ENCODE data around the gene SLC12A1. TPM values are rescaled to one million over a fixed set of nuclear protein-coding genes. Genes with fewer than 3 reads are reported as not detected.

The SLC12A1 gene
- total and polyA plus RNA-seq, 2 of the 8 experiments (the other 6 are each of a cell fraction or from before 2014, with no cell fraction given): 0.63 to 1.0 TPM

GRCh38 chr15:48278666-48279065, 72.6 kb downstream of the SLC12A1 start:
- no peaks in the 10 kb centered on the region for H3K27me3 ChIP-seq (replicated peaks in 1 of 4; ENCODE audit: control insufficient read depth in 3 of 4, extremely low read depth in 1 of 4, insufficient read depth in 3 of 4, low read length in 3 of 4)
- H3K4me1 ChIP-seq (replicated peaks in 1 of 4; ENCODE audit: control insufficient read depth in 3 of 4, insufficient read depth in 4 of 4, low read length in 3 of 4): peaks cover 0 to 7% (median 6%) of the 10 kb centered on the region in 4 experiments; a peak in 4 of 7 replicates
- no peak overlapping the region for H3K14ac ChIP-seq (ENCODE audit: insufficient read length)
- H4K20me1 ChIP-seq (replicated peaks in 1 of 2; ENCODE audit: control insufficient read depth in 1 of 2, insufficient read depth in 2 of 2, low read length in 2 of 2): no peaks in the 10 kb centered on the region
- no peak overlapping the region for H3K9ac ChIP-seq (replicated peaks in 1 of 4; ENCODE audit: extremely low read depth in 1 of 4, low read depth in 3 of 4, low read length in 3 of 4)
- no peak overlapping the region for H3K23ac ChIP-seq (ENCODE audit: insufficient read length)
- no peak overlapping the region for H3K4me3 ChIP-seq (ENCODE audit: extremely low read depth in 1 of 4, insufficient read depth in 2 of 4, low read depth in 3 of 4, low read length in 4 of 4)
- H2BK120ac ChIP-seq (replicated peaks; ENCODE audit: low read depth, low read length): no peak overlapping the region
- no peaks in the 10 kb centered on the region for H3K79me2 ChIP-seq (ENCODE audit: control insufficient read depth in 1 of 2, insufficient read depth in 2 of 2, low read length in 2 of 2)
- no peak overlapping the region for H3K27ac ChIP-seq (ENCODE audit: low read depth, low read length)
- no peaks in the 10 kb centered on the region for H3K36me3 ChIP-seq (ENCODE audit: control insufficient read depth in 2 of 4, insufficient read depth in 4 of 4, low read length in 3 of 4)
- POLR2A ChIA-PET (ENCODE audit: partially characterized antibody): no interaction called here
- FAIRE-seq (no peak), DNase-seq (ENCODE audit: low read depth in 1 of 2, low spot score in 2 of 2) (no peak)
- no peaks in the 10 kb centered on the region; the same call in 1 of the 2 replicates for H3K23me2 ChIP-seq (ENCODE audit: low read depth, low read length)
- no peak overlapping the region for H4K8ac ChIP-seq (ENCODE audit: extremely low read depth, insufficient read depth, low read length)
- no peak overlapping the region for H3K18ac ChIP-seq (ENCODE audit: extremely low read depth, low read length)
- no peak overlapping the region for H4K91ac ChIP-seq (replicated peaks; ENCODE audit: insufficient read length, low read length)
- H2BK5ac ChIP-seq (ENCODE audit: low read depth, low read length): no peak overlapping the region
- no peaks in the 10 kb centered on the region for H3K9me3 ChIP-seq (ENCODE audit: insufficient read depth in 2 of 2, low read depth in 1 of 2, low read length in 1 of 2)
- H2BK12ac ChIP-seq (ENCODE audit: low read depth, low read length): no peak overlapping the region
- H3K79me1 ChIP-seq (ENCODE audit: low read depth, low read length): no peaks in the 10 kb centered on the region
- no peak overlapping the region for H3K4me2 ChIP-seq (ENCODE audit: insufficient read depth in 1 of 2, low read depth in 2 of 2, low read length in 2 of 2)
- H2BK15ac ChIP-seq (ENCODE audit: low read length): no peak overlapping the region
- no peak overlapping the region for H2BK20ac ChIP-seq (ENCODE audit: low read length)
- H3K4ac ChIP-seq (replicated peaks; ENCODE audit: insufficient read length, low read depth, low read length): no peak overlapping the region
- H2AK5ac ChIP-seq (ENCODE audit: low read depth, low read length): no peak overlapping the region
- no peak overlapping the region for H4K5ac ChIP-seq (ENCODE audit: insufficient read length, low read depth, low read length)
- CTCF ChIA-PET (ENCODE audit: partially characterized antibody): interaction anchor here (0.6 to 2.0 kb wide), 9 partner anchors 9 to 434 kb away, joined by 3 to 8 read pairs (median 4); no protein-coding TSS in a partner anchor
- no peak overlapping the region for H3K56ac ChIP-seq (replicated peaks; ENCODE audit: insufficient read length, low read depth, low read length)
- no peak overlapping the region for H2AFZ ChIP-seq (ENCODE audit: low read length)
- no peak for TF ChIP-seq CHD1 (IDR thresholded peaks at IDR 0.05; ENCODE audit: low read depth, low read length)
- TF ChIP-seq BCL11A (IDR thresholded peaks at IDR 0.05; ENCODE audit: low read depth in 2 of 2, low read length in 2 of 2): no peak
- TF ChIP-seq MAX (IDR thresholded peaks at IDR 0.05): no peak
- no peak for TF ChIP-seq TBP (IDR thresholded peaks at IDR 0.05; ENCODE audit: low read depth, low read length)
- TF ChIP-seq CTCF (IDR thresholded peaks at IDR 0.05; ENCODE audit: control extremely low read depth in 1 of 3, insufficient read depth in 1 of 3, low read depth in 1 of 3, low read length in 3 of 3): no peak
- TF ChIP-seq SIX5 (IDR thresholded peaks at IDR 0.05; ENCODE audit: low read depth, low read length): no peak
- no peak for TF ChIP-seq CBX5 (IDR thresholded peaks at IDR 0.05; ENCODE audit: low read depth, low read length)
- TF ChIP-seq HDAC2 (IDR thresholded peaks at IDR 0.05; ENCODE audit: borderline replicate concordance in 1 of 2, low read depth in 2 of 2, low read length in 2 of 2): no peak
- no peak for TF ChIP-seq TEAD4 (IDR thresholded peaks at IDR 0.05; ENCODE audit: low read depth, low read length)
- no peak for TF ChIP-seq NRF1 (IDR thresholded peaks at IDR 0.05; ENCODE audit: low read depth, low read length)
- no peak for TF ChIP-seq YY1 (IDR thresholded peaks at IDR 0.05; ENCODE audit: low read depth, low read length)
- TF ChIP-seq CTBP2 (IDR thresholded peaks at IDR 0.05; ENCODE audit: borderline replicate concordance, insufficient read depth, insufficient read length, low read length): no peak
- TF ChIP-seq SP2 (IDR thresholded peaks at IDR 0.05; ENCODE audit: low read length): no peak

Measured in H1 (cell line).